H1 (cell line): ENCODE data around the gene DDX55. TPM values are rescaled to one million over a fixed set of nuclear protein-coding genes. Genes with fewer than 3 reads are reported as not detected.

Source experiments
- CTCF ChIA-PET: fragments of 300-600 bp; sonication (Branson Sonifier 250); formaldehyde crosslinking; loops from one replicate; lab custom pipeline; 2021; ENCODE audit not compliant: partially characterized antibody; lab: Charles Lee
- POLR2A ChIA-PET: fragments of 300-600 bp; sonication (Branson Sonifier 250); formaldehyde crosslinking; loops from one replicate; lab custom pipeline; 2021; ENCODE audit warnings: inconsistent platforms; ENCODE audit not compliant: partially characterized antibody; lab: Charles Lee
- DNase-seq, 2 experiments: peaks; one replicate each; pipeline versions ENCODE4 v3.0.0 to v3.0.0-alpha.2; 2010 to 2022; ENCODE audit warnings: low spot score in 2 of 2, low read depth in 1 of 2, mixed read lengths in 1 of 2
- FAIRE-seq: peaks from 2 replicates; lab custom pipeline; 2011; peaks lifted over from hg19 to GRCh38; lab: Jason Lieb, UNC
- H2AFZ ChIP-seq: 2 replicates; pipeline ENCODE4 v1.8.1; 2012; ENCODE audit warnings: low read length, inconsistent platforms
- H2AK5ac ChIP-seq: 2 replicates; pipeline ENCODE4 v1.6.1; 2013; ENCODE audit warnings: low read depth, low read length
- H2BK120ac ChIP-seq: replicated peaks from 2 replicates; pipeline ENCODE3; 2013; ENCODE audit warnings: low read depth, low read length, inconsistent platforms
- H2BK12ac ChIP-seq: 2 replicates; pipeline ENCODE4 v1.6.1; 2013; ENCODE audit warnings: low read depth, low read length
- H2BK15ac ChIP-seq: 2 replicates; pipeline ENCODE4 v1.6.1; 2013; ENCODE audit warnings: low read length
- H2BK20ac ChIP-seq: 2 replicates; pipeline ENCODE4 v1.6.1; 2013; ENCODE audit warnings: low read length
- H2BK5ac ChIP-seq: 2 replicates; pipeline ENCODE4 v1.6.1; 2013; ENCODE audit warnings: low read depth, low read length
- H3K14ac ChIP-seq: 2 replicates; pipeline ENCODE4 v1.6.1; 2013; ENCODE audit warnings: inconsistent platforms; ENCODE audit not compliant: insufficient read length
- H3K18ac ChIP-seq: 2 replicates; pipeline ENCODE4 v1.6.1; 2013; ENCODE audit warnings: low read length; ENCODE audit errors: extremely low read depth
- H3K23ac ChIP-seq: 2 replicates; pipeline ENCODE4 v1.6.1; 2013; ENCODE audit warnings: inconsistent platforms; ENCODE audit not compliant: insufficient read length
- H3K23me2 ChIP-seq: 2 replicates; pipeline ENCODE4 v1.6.1; 2013; ENCODE audit warnings: low read depth, low read length
- H3K27ac ChIP-seq: 2 replicates; pipeline ENCODE4 v1.6.1; 2011; ENCODE audit warnings: low read depth, low read length, inconsistent platforms
- H3K27me3 ChIP-seq, 4 experiments: replicated peaks in 1 of 4; 1 replicate in 1 of 4; 2 replicates in 3 of 4; pipeline versions ENCODE4 v1.6.1 to v1.8.1; 2011 to 2013; ENCODE audit warnings: low read length in 3 of 4, mild to moderate bottlenecking in 3 of 4, inconsistent platforms in 2 of 4, mixed read lengths in 2 of 4, moderate library complexity in 1 of 4; ENCODE audit not compliant: control insufficient read depth in 3 of 4, insufficient read depth in 3 of 4; ENCODE audit errors: extremely low read depth in 1 of 4
- H3K36me3 ChIP-seq, 4 experiments: 2 replicates each; pipeline versions ENCODE4 v1.6.1 to v1.8.1; 2011 to 2013; ENCODE audit warnings: mild to moderate bottlenecking in 4 of 4, low read length in 3 of 4, moderate library complexity in 2 of 4, control low read depth in 1 of 4, inconsistent platforms in 1 of 4; ENCODE audit not compliant: insufficient read depth in 4 of 4, control insufficient read depth in 2 of 4
- H3K4ac ChIP-seq: replicated peaks from 2 replicates; pipeline ENCODE3; 2013; ENCODE audit warnings: low read length, low read depth, mixed read lengths, inconsistent platforms; ENCODE audit not compliant: insufficient read length
- H3K4me1 ChIP-seq, 4 experiments: replicated peaks in 1 of 4; 1 replicate in 1 of 4; 2 replicates in 3 of 4; pipeline versions ENCODE4 v1.6.1 to v1.8.1; 2011 to 2013; ENCODE audit warnings: low read length in 3 of 4, inconsistent platforms in 2 of 4, mixed read lengths in 1 of 4; ENCODE audit not compliant: insufficient read depth in 4 of 4, control insufficient read depth in 3 of 4
- H3K4me2 ChIP-seq, 2 experiments: 2 replicates each; pipeline versions ENCODE4 v1.6.1 to v1.8.1; 2011 to 2013; ENCODE audit warnings: low read depth in 2 of 2, low read length in 2 of 2, control low read depth in 1 of 2, inconsistent platforms in 1 of 2, mild to moderate bottlenecking in 1 of 2; ENCODE audit not compliant: insufficient read depth in 1 of 2
- H3K4me3 ChIP-seq, 4 experiments: fragments of 200-600, 300-600 bp in 1 of 4; sonication (generic), shearing (Covaris generic), sonication (Bioruptor Twin) in 1 of 4; 2 replicates each; pipeline versions ENCODE4 v1.5.1 to v1.8.1; 2011 to 2016; ENCODE audit warnings: low read length in 4 of 4, low read depth in 3 of 4, control low read depth in 2 of 4, inconsistent platforms in 2 of 4, mild to moderate bottlenecking in 2 of 4, mixed read lengths in 1 of 4, moderate library complexity in 1 of 4; ENCODE audit not compliant: insufficient read depth in 2 of 4; ENCODE audit errors: extremely low read depth in 1 of 4
- H3K56ac ChIP-seq: replicated peaks from 2 replicates; pipeline ENCODE3; 2013; ENCODE audit warnings: low read depth, mild to moderate bottlenecking, mixed read lengths, low read length, inconsistent platforms; ENCODE audit not compliant: insufficient read length
- H3K79me1 ChIP-seq: 2 replicates; pipeline ENCODE4 v1.6.1; 2013; ENCODE audit warnings: low read depth, low read length, control low read depth
- H3K79me2 ChIP-seq, 2 experiments: 2 replicates each; pipeline versions ENCODE4 v1.6.1 to v1.8.1; 2012 to 2013; ENCODE audit warnings: low read length in 2 of 2, mild to moderate bottlenecking in 2 of 2, inconsistent platforms in 1 of 2; ENCODE audit not compliant: insufficient read depth in 2 of 2, control insufficient read depth in 1 of 2
- H3K9ac ChIP-seq, 4 experiments: replicated peaks in 1 of 4; 1 replicate in 1 of 4; 2 replicates in 3 of 4; pipeline versions ENCODE4 v1.6.1 to v1.8.1; 2011 to 2013; ENCODE audit warnings: low read depth in 3 of 4, low read length in 3 of 4, control low read depth in 2 of 4, mild to moderate bottlenecking in 2 of 4, moderate library complexity in 2 of 4, inconsistent platforms in 1 of 4; ENCODE audit errors: extremely low read depth in 1 of 4
- H3K9me3 ChIP-seq, 2 experiments: 2 replicates each; pipeline versions ENCODE4 v1.6.1 to v1.8.1; 2012 to 2013; ENCODE audit warnings: mild to moderate bottlenecking in 2 of 2, moderate library complexity in 2 of 2, control low read depth in 1 of 2, inconsistent platforms in 1 of 2, low read depth in 1 of 2, low read length in 1 of 2, mixed read lengths in 1 of 2; ENCODE audit not compliant: insufficient read depth in 2 of 2
- H4K20me1 ChIP-seq, 2 experiments: replicated peaks in 1 of 2; 2 replicates each; pipeline versions ENCODE3 to v1.8.1; 2011 to 2013; ENCODE audit warnings: inconsistent platforms in 2 of 2, low read length in 2 of 2, mild to moderate bottlenecking in 1 of 2; ENCODE audit not compliant: insufficient read depth in 2 of 2, control insufficient read depth in 1 of 2
- H4K5ac ChIP-seq: 2 replicates; pipeline ENCODE4 v1.6.1; 2013; ENCODE audit warnings: low read length, low read depth, mixed read lengths, inconsistent platforms; ENCODE audit not compliant: insufficient read length
- H4K8ac ChIP-seq: 2 replicates; pipeline ENCODE4 v1.8.0; 2013; ENCODE audit warnings: mild to moderate bottlenecking, moderate library complexity, low read length, inconsistent platforms; ENCODE audit not compliant: insufficient read depth; ENCODE audit errors: extremely low read depth
- H4K91ac ChIP-seq: replicated peaks from 2 replicates; pipeline ENCODE3; 2013; ENCODE audit warnings: low read length, mixed read lengths, inconsistent platforms; ENCODE audit not compliant: insufficient read length
- CBX8 ChIP-seq: fragments of 300-800, 300-1000 bp; sonication (generic); IDR thresholded peaks from 2 replicates; pipeline ENCODE4 v1.7.1; 2016; ENCODE audit warnings: low read depth, low read length, borderline replicate concordance
- HDAC6 ChIP-seq: IDR thresholded peaks from one replicate; pipeline ENCODE4 v1.7.1; 2012; ENCODE audit warnings: low read depth, mild to moderate bottlenecking, inconsistent platforms, low read length, moderate library complexity
- RFX5 ChIP-seq: IDR thresholded peaks from 2 replicates; pipeline ENCODE4 v1.6.1; 2011; ENCODE audit warnings: low read depth, low read length, improper control_type of control experiment, borderline replicate concordance
- SP1 ChIP-seq: IDR thresholded peaks from 2 replicates; pipeline ENCODE4 v1.6.1; 2011; ENCODE audit warnings: low read depth, low read length
- WGBS, 2 experiments: shearing (Covaris generic) in 1 of 2; methylation state at CpG; one replicate each; pipeline versions ENCODE4 v1.1.6 to v1.1.7; 2013 to 2015; ENCODE audit warnings: low lambda C conversion rate in 2 of 2, mixed read lengths in 2 of 2, inconsistent platforms in 1 of 2, low coverage in 1 of 2, missing lambda C conversion rate in 1 of 2; ENCODE audit not compliant: insufficient replicate concordance in 2 of 2, insufficient coverage in 1 of 2, insufficient read length in 1 of 2; ENCODE audit errors: extremely low coverage in 1 of 2, missing lambda C conversion rate in 1 of 2; 5-methylcytosine and 5-hydroxymethylcytosine counted together
- polyA plus RNA-seq, 7 experiments: library from polyadenylated mRNA; depleted of rRNA in 3 of 7; stranded (reverse) in 5 of 7; unstranded in 2 of 7; fragments of >200 nt in 5 of 7; fragments of 200-250 nt in 2 of 7; gene quantifications; 1 replicate in 5 of 7; 2 replicates in 1 of 7; 4 replicates in 1 of 7; pipeline versions ENCODE4 v1.2.1 to v1.2.3, GENCODE V29; 2011 to 2013; ENCODE audit warnings: missing spikeins in 2 of 7, mixed read lengths in 2 of 7
- small RNA-seq: library from polyadenylated mRNA; stranded (forward); fragments of <200 nt; extraction: miRNeasy Mini kit (QIAGEN cat#:217004); gene quantifications from one replicate; pipeline ENCODE3, GENCODE V24; 2013; ENCODE audit not compliant: insufficient read depth
- total RNA-seq: library from RNA; stranded (reverse); fragmentation: NEBNext Ultra II Directional; extraction: Animal tissue kit (Norgen Biotek cat#: 25700); gene quantifications from 2 replicates; pipeline ENCODE4 v1.2.1, GENCODE V29; 2021

DDX55 gene
- total and polyA plus RNA-seq, 2 of the 8 experiments (the other 6 are each of a cell fraction or from before 2014, with no cell fraction given), result 25.8 to 37.7 TPM

GRCh38 chr12:123667771-123668170 is 65.9 kb downstream of the DDX55 start:
- Histone ChIP-seq H2AK5ac (no peak overlapping the region), H3K9me3 (no peaks in the 10 kb centered on the region), H4K20me1 (no peaks in the 10 kb centered on the region), H3K27me3 (no peaks in the 10 kb centered on the region), H2BK5ac (no peak overlapping the region), H2BK20ac (no peak overlapping the region), H3K4me1 (peaks cover 0 to 4% (median 0%) of the 10 kb centered on the region in 4 experiments; a peak in 2 of 7 replicates), H3K79me2 (no peaks in the 10 kb centered on the region), H3K18ac (no peak overlapping the region), H3K9ac (no peak overlapping the region), H2BK120ac (no peak overlapping the region), H3K27ac (no peak overlapping the region), H3K56ac (no peak overlapping the region), H4K5ac (no peak overlapping the region), H3K14ac (no peak overlapping the region), H2BK15ac (no peak overlapping the region), H3K4ac (no peak overlapping the region), H3K79me1 (no peaks in the 10 kb centered on the region), H3K23me2 (peaks cover 4% of the 10 kb centered on the region; the same call in 1 of the 2 replicates), H4K8ac (no peak overlapping the region), H3K4me2 (no peak overlapping the region), H3K23ac (no peak overlapping the region), H2AFZ (no peak overlapping the region), H3K4me3 (no peak overlapping the region), H4K91ac (no peak overlapping the region), H3K36me3 (no peaks in the 10 kb centered on the region), H2BK12ac (no peak overlapping the region)
- ChIA-PET POLR2A (no interaction called here), CTCF (no interaction called here)
- WGBS, 2 experiments, result 89% methylated on average over 8 of the region's 8 CpGs; no CpG with 5 or more reads in 1 of the 2 experiments
- FAIRE-seq, result no peak
- no peak for DNase-seq
- TF ChIP-seq HDAC6 (no peak), RFX5 (no peak), CBX8 (no peak), SP1 (no peak)

Small RNA genes lying within 50 kb of the gene (small RNA-seq; reads per million reads assigned to genes)
- gene SNORA9B, result not detected

Other genes with a start within 250 kb of the DDX55 start
- 53.6 and 57.7 TPM in 2 replicates for gene SBNO1, start 237.3 kb upstream of the DDX55 start, total RNA-seq
- gene SBNO1, start 237.3 kb upstream of the DDX55 start, polyA plus RNA-seq (2011; rRNA removed), result 4.3 and 6.7 TPM in 2 replicates
- 14.7 and 17.2 TPM in 2 replicates for gene KMT5A, start 218.0 kb upstream of the DDX55 start, total RNA-seq
- gene KMT5A, start 218.0 kb upstream of the DDX55 start, polyA plus RNA-seq (2011; rRNA removed), result 7.0 and 8.1 TPM in 2 replicates
- 1.1 and 1.4 TPM in 2 replicates for gene RILPL2, start 165.4 kb upstream of the DDX55 start, total RNA-seq
- gene RILPL2, start 165.4 kb upstream of the DDX55 start, polyA plus RNA-seq (2011; rRNA removed), result 0.77 and 0.91 TPM in 2 replicates
- gene SNRNP35, start 144.0 kb upstream of the DDX55 start, total RNA-seq, result 15.3 and 16.9 TPM in 2 replicates
- gene SNRNP35, start 144.0 kb upstream of the DDX55 start, polyA plus RNA-seq (2011; rRNA removed), result 8.0 and 8.4 TPM in 2 replicates
- 6.5 and 6.7 TPM in 2 replicates for gene RILPL1, start 68.4 kb upstream of the DDX55 start, total RNA-seq
- gene RILPL1, start 68.4 kb upstream of the DDX55 start, polyA plus RNA-seq (2011; rRNA removed), result 9.4 and 12.1 TPM in 2 replicates
- 227 and 235 TPM in 2 replicates for gene TMED2, start 17.5 kb upstream of the DDX55 start, total RNA-seq
- gene TMED2, start 17.5 kb upstream of the DDX55 start, polyA plus RNA-seq (2011; rRNA removed), result 57.1 and 122 TPM in 2 replicates
- 48.3 and 49.9 TPM in 2 replicates for gene EIF2B1, start 31.6 kb downstream of the DDX55 start, total RNA-seq
- 21.8 and 24.9 TPM in 2 replicates for gene EIF2B1, start 31.6 kb downstream of the DDX55 start, polyA plus RNA-seq (2011; rRNA removed)
- gene GTF2H3, start 31.7 kb downstream of the DDX55 start, total RNA-seq, result 32.1 and 35.8 TPM in 2 replicates
- gene GTF2H3, start 31.7 kb downstream of the DDX55 start, polyA plus RNA-seq (2011; rRNA removed), result 15.0 and 21.0 TPM in 2 replicates
- gene TCTN2, start 69.0 kb downstream of the DDX55 start, total RNA-seq, result 7.2 and 8.4 TPM in 2 replicates
- 7.5 and 7.8 TPM in 2 replicates for gene TCTN2, start 69.0 kb downstream of the DDX55 start, polyA plus RNA-seq (2011; rRNA removed)
- gene ATP6V0A2, start 110.3 kb downstream of the DDX55 start, total RNA-seq, result 62.4 and 63.3 TPM in 2 replicates
- 45.5 and 48.2 TPM in 2 replicates for gene ATP6V0A2, start 110.3 kb downstream of the DDX55 start, polyA plus RNA-seq (2011; rRNA removed)
- 0.24 and 0.27 TPM in 2 replicates for gene DNAH10, start 160.2 kb downstream of the DDX55 start, total RNA-seq
- gene DNAH10, start 160.2 kb downstream of the DDX55 start, polyA plus RNA-seq (2011; rRNA removed), result 0.02 and 0.09 TPM in 2 replicates